Measurements from ENCODE around the gene SGPP2.

- TF ChIP-seq POLR2A (IDR thresholded peaks at IDR 0.05; ENCODE audit: low read length) (no peak), CTCF (IDR thresholded peaks at IDR 0.05) (no peak), SMC3 (IDR thresholded peaks at IDR 0.05) (no peak), EP300 (IDR thresholded peaks at IDR 0.05) (no peak), RAD21 (conservative IDR thresholded peaks at IDR 0.05 in 1 of 2, IDR thresholded peaks at IDR 0.05 in 1 of 2) (no peak), ZNF302 (CRISPR knock-in tag; IDR thresholded peaks at IDR 0.05) (no peak), MAX (IDR thresholded peaks at IDR 0.05) (no peak), MYC (IDR thresholded peaks at IDR 0.05; ENCODE audit: borderline replicate concordance, low read length) (no peak)
These were observed 61.2 kb downstream of the SGPP2 start for GRCh38 chr2:222485367-222486211.

All from A549 (cell line).